OCI-LY7 (cell line): Measurements from ENCODE around the gene EIF4G3.

Source experiments
- CTCF ChIP-seq: fragments of 200-600 bp; sonication (generic); conservative IDR thresholded peaks from 2 replicates; pipeline ENCODE4 v1.5.1; 2014; ENCODE audit warnings: mild to moderate bottlenecking, antibody characterized with exemption, low read length, moderate library complexity, mixed read lengths
- EZH2phosphoT487 ChIP-seq: fragments of 200-600 bp; sonication (generic); IDR thresholded peaks from 2 replicates; pipeline ENCODE4 v1.6.1; 2018; ENCODE audit warnings: low read depth, borderline replicate concordance, mild to moderate bottlenecking, mixed run types, antibody characterized with exemption, low read length, moderate library complexity, mixed read lengths

GRCh38 chr1:21154717-21155116 is 22.0 kb downstream of the EIF4G3 start:
- TF ChIP-seq CTCF (no peak), EZH2phosphoT487 (no peak)
